Astrocyte (in vitro differentiated cells and primary cell): ENCODE results near the gene PI4K2A. TPM values are rescaled to one million over a fixed set of nuclear protein-coding genes. Genes with fewer than 3 reads are reported as not detected.

Experiments used
- DNase-seq: peaks from one replicate; pipeline ENCODE4 v3.0.0-alpha.2; 2010; ENCODE audit warnings: low read depth
- FAIRE-seq: peaks from 2 replicates; lab custom pipeline; 2011; peaks lifted over from hg19 to GRCh38; lab: Jason Lieb, UNC
- H2AFZ ChIP-seq: 2 replicates; pipeline ENCODE4 v1.6.0; 2012; ENCODE audit warnings: low read depth, low read length, inconsistent platforms
- H3K27ac ChIP-seq: 2 replicates; pipeline ENCODE4 v1.5.1; 2011; ENCODE audit warnings: low read depth, low read length, inconsistent platforms
- H3K27me3 ChIP-seq: 2 replicates; pipeline ENCODE4 v1.6.0; 2011; ENCODE audit warnings: low read length, inconsistent platforms; ENCODE audit not compliant: insufficient read depth
- H3K36me3 ChIP-seq: 2 replicates; pipeline ENCODE4 v1.5.1; 2011; ENCODE audit warnings: low read length, inconsistent platforms; ENCODE audit not compliant: insufficient read depth
- H3K4me1 ChIP-seq: 2 replicates; pipeline ENCODE4 v1.5.1; 2011; ENCODE audit warnings: low read length, inconsistent platforms; ENCODE audit not compliant: insufficient read depth
- H3K4me2 ChIP-seq: 2 replicates; pipeline ENCODE4 v1.6.0; 2012; ENCODE audit warnings: low read length, inconsistent platforms
- H3K4me3 ChIP-seq: 2 replicates; pipeline ENCODE4 v1.5.1; 2011; ENCODE audit warnings: low read depth, mild to moderate bottlenecking, low read length, inconsistent platforms; ENCODE audit not compliant: insufficient read depth
- H3K79me2 ChIP-seq: 2 replicates; pipeline ENCODE4 v1.6.0; 2012; ENCODE audit warnings: mild to moderate bottlenecking, low read length, inconsistent platforms; ENCODE audit not compliant: insufficient read depth
- H3K9ac ChIP-seq: 2 replicates; pipeline ENCODE4 v1.6.0; 2012; ENCODE audit warnings: mild to moderate bottlenecking, low read length, inconsistent platforms
- H3K9me3 ChIP-seq: 2 replicates; pipeline ENCODE4 v1.5.1; 2012; ENCODE audit warnings: low read depth, mild to moderate bottlenecking, low read length, inconsistent platforms; ENCODE audit not compliant: insufficient read depth
- H4K20me1 ChIP-seq: 2 replicates; pipeline ENCODE4 v1.6.0; 2012; ENCODE audit warnings: low read length, inconsistent platforms; ENCODE audit not compliant: insufficient read depth
- H3K27ac Mint-ChIP-seq: one replicate; pipeline ENCODE4 v1.8.0; 2021; ENCODE audit warnings: mild to moderate bottlenecking, mixed read lengths; ENCODE audit not compliant: unreplicated experiment
- H3K27me3 Mint-ChIP-seq: one replicate; pipeline ENCODE4 v1.8.0; 2021; ENCODE audit warnings: low read depth, mixed read lengths; ENCODE audit not compliant: unreplicated experiment
- H3K36me3 Mint-ChIP-seq: one replicate; pipeline ENCODE4 v1.8.0; 2021; ENCODE audit warnings: low read depth, mixed read lengths; ENCODE audit not compliant: unreplicated experiment
- H3K4me1 Mint-ChIP-seq: one replicate; pipeline ENCODE4 v1.8.0; 2021; ENCODE audit warnings: low read depth, mixed read lengths; ENCODE audit not compliant: unreplicated experiment
- H3K4me3 Mint-ChIP-seq: one replicate; pipeline ENCODE4 v1.8.0; 2021; ENCODE audit warnings: mild to moderate bottlenecking, moderate library complexity, mixed read lengths; ENCODE audit not compliant: unreplicated experiment
- H3K9me3 Mint-ChIP-seq: one replicate; pipeline ENCODE4 v1.8.0; 2021; ENCODE audit warnings: mild to moderate bottlenecking, mixed read lengths; ENCODE audit not compliant: unreplicated experiment
- EZH2 ChIP-seq: IDR thresholded peaks from 2 replicates; pipeline ENCODE4 v1.6.1; 2012; ENCODE audit warnings: mild to moderate bottlenecking, low read length, inconsistent platforms; ENCODE audit not compliant: insufficient read depth
- total RNA-seq: library from RNA; stranded (reverse); gene quantifications from 2 replicates; pipeline ENCODE4 v1.2.1, GENCODE V29; 2021
- TF ChIP-seq, protein P1 (sequence below): IDR thresholded peaks from 2 replicates; pipeline ENCODE4 v1.5.1; 2011; ENCODE audit warnings: low read depth, mild to moderate bottlenecking, inconsistent platforms, low read length, moderate library complexity; ENCODE audit not compliant: insufficient read depth

The PI4K2A gene
- total RNA-seq, 1 donor from 2014 or later = 37.8 TPM

DNA sequence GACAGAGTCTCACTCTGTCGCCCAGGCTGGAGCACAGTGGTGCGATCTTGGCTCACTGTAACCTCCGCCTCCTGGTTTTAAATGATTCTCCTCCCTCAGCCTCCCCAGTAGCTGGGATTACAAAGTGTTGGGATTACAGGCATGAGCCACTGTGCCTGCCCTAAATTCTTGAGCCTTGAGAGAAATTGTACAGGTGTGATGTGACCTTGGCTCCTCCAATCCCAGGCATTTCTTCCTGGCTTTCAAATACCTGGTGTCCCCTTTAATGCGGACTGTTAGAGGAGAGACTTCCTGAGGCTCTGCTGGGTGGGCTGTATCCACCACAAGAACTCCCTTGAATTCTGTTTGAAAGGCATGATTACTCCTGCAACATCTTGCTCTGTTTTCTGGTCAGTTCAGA, 22.2 kb upstream of the PI4K2A start:
- Histone ChIP-seq H3K9ac (no peak overlapping the region), H3K27ac (no peak overlapping the region), H3K79me2 (no peaks in the 10 kb centered on the region), H3K4me2 (no peak overlapping the region), H2AFZ (no peak overlapping the region), H3K27me3 (no peaks in the 10 kb centered on the region), H4K20me1 (no peaks in the 10 kb centered on the region), H3K4me1 (no peaks in the 10 kb centered on the region), H3K9me3 (no peaks in the 10 kb centered on the region), H3K36me3 (no peaks in the 10 kb centered on the region), H3K4me3 (no peak overlapping the region)
- Mint-ChIP-seq H3K4me3 (no peak overlapping the region), H3K27ac (no peak overlapping the region), H3K4me1 (no peaks in the 10 kb centered on the region), H3K27me3 (no peaks in the 10 kb centered on the region), H3K36me3 (peaks cover 7% of the 10 kb centered on the region), H3K9me3 (no peaks in the 10 kb centered on the region)
- FAIRE-seq (no peak), DNase-seq (no peak)
- TF ChIP-seq EZH2 = no peak
- TF ChIP-seq, protein P1, sequence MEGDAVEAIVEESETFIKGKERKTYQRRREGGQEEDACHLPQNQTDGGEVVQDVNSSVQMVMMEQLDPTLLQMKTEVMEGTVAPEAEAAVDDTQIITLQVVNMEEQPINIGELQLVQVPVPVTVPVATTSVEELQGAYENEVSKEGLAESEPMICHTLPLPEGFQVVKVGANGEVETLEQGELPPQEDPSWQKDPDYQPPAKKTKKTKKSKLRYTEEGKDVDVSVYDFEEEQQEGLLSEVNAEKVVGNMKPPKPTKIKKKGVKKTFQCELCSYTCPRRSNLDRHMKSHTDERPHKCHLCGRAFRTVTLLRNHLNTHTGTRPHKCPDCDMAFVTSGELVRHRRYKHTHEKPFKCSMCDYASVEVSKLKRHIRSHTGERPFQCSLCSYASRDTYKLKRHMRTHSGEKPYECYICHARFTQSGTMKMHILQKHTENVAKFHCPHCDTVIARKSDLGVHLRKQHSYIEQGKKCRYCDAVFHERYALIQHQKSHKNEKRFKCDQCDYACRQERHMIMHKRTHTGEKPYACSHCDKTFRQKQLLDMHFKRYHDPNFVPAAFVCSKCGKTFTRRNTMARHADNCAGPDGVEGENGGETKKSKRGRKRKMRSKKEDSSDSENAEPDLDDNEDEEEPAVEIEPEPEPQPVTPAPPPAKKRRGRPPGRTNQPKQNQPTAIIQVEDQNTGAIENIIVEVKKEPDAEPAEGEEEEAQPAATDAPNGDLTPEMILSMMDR = no peak

DNA sequence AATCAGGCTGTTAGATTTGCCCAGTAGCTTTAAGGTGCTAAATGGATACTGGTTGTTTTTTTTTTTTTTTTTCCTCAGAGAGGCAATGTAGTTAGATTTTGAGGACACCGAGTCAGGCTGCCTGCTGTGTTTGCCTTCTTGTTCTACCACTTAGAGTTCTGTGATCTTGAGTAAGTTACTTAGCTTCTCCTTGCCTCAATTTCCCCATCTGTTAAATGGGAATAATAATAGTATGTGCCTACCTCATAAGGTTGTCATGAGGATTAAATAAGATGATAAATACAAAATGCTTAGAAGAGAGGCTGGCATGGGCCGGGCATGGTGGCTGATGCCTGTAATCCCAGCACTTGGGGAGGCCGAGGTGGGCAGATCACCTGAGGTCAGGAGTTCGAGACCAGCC, 21.7 kb upstream of the PI4K2A start:
- no peaks in the 10 kb centered on the region for H3K27me3 ChIP-seq
- no peaks in the 10 kb centered on the region for H3K4me1 Mint-ChIP-seq
- no peaks in the 10 kb centered on the region for H3K9me3 Mint-ChIP-seq
- no peaks in the 10 kb centered on the region for H4K20me1 ChIP-seq
- H3K4me3 ChIP-seq = no peak overlapping the region
- peaks cover 7% of the 10 kb centered on the region for H3K36me3 Mint-ChIP-seq
- DNase-seq (no peak), FAIRE-seq (no peak)
- TF ChIP-seq, protein P1 = no peak
- TF ChIP-seq EZH2 = no peak
- H2AFZ ChIP-seq = no peak overlapping the region
- H3K9me3 ChIP-seq = no peaks in the 10 kb centered on the region
- H3K4me2 ChIP-seq = no peak overlapping the region
- no peak overlapping the region for H3K9ac ChIP-seq
- H3K27me3 Mint-ChIP-seq = no peaks in the 10 kb centered on the region
- H3K27ac Mint-ChIP-seq = no peak overlapping the region
- H3K4me1 ChIP-seq = no peaks in the 10 kb centered on the region
- H3K27ac ChIP-seq = no peak overlapping the region
- H3K79me2 ChIP-seq = no peaks in the 10 kb centered on the region
- H3K4me3 Mint-ChIP-seq = no peak overlapping the region
- H3K36me3 ChIP-seq = no peaks in the 10 kb centered on the region

DNA sequence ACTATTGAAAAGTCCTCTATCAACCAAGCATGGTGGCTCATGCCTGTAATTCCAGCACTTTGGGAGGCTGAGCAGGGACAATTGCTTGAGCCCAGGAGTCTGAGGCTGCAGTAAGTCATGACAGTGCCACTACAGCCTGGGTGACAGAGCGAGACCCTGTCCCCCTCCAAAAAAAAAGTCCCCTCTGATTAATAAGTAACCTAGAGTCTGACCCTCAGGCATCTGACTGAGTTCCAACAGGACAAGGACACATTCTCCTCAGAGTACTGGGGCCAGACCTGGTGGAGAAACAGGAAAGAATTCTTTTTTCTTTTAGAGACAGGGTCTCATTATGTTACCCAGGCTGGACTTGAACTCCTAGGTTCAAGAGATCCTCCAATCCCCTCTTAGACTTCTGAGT, 17.2 kb upstream of the PI4K2A start:
- Mint-ChIP-seq H3K4me3 (no peak overlapping the region), H3K9me3 (no peaks in the 10 kb centered on the region), H3K27me3 (no peaks in the 10 kb centered on the region), H3K27ac (no peak overlapping the region), H3K4me1 (no peaks in the 10 kb centered on the region), H3K36me3 (peaks cover 3% of the 10 kb centered on the region)
- Histone ChIP-seq H3K9ac (no peak overlapping the region), H3K4me2 (no peak overlapping the region), H3K4me1 (no peaks in the 10 kb centered on the region), H3K27ac (no peak overlapping the region), H3K4me3 (no peak overlapping the region), H3K27me3 (no peaks in the 10 kb centered on the region), H3K9me3 (no peaks in the 10 kb centered on the region), H4K20me1 (no peaks in the 10 kb centered on the region), H2AFZ (no peak overlapping the region), H3K79me2 (no peaks in the 10 kb centered on the region), H3K36me3 (no peaks in the 10 kb centered on the region)
- TF ChIP-seq EZH2 = no peak
- TF ChIP-seq, protein P1 = no peak
- DNase-seq (no peak), FAIRE-seq (no peak)
